Peyer's patch (tissue), 4 donors: ENCODE results near the gene PI4KA.

Experiments
- CTCF ChIP-seq, 6 experiments: fragments of 450-650 bp in 4 of 6; fragments of 200-600 bp in 2 of 6; sonication (generic) in 1 of 6; IDR thresholded peaks; one replicate each; pipeline ENCODE4 v1.5.1; 2017 to 2019; ENCODE audit warnings: antibody characterized with exemption in 6 of 6, mild to moderate bottlenecking in 3 of 6, moderate library complexity in 1 of 6
- POLR2A ChIP-seq, 2 donors: fragments of 450-650 bp; IDR thresholded peaks; one replicate each; pipeline ENCODE4 v1.5.1; 2017; ENCODE audit warnings: antibody characterized with exemption in 2 of 2, mild to moderate bottlenecking in 2 of 2, moderate library complexity in 2 of 2

GRCh38 chr22:20829491-20830134 is 29.0 kb downstream of the PI4KA start:
- TF ChIP-seq CTCF (IDR thresholded peaks at IDR 0.05) (no peak), POLR2A (IDR thresholded peaks at IDR 0.05) (no peak)
